Measurements from ENCODE around the gene PIGV. TPM values are rescaled to one million over a fixed set of nuclear protein-coding genes. Genes with fewer than 3 reads are reported as not detected.

PIGV gene
- total RNA-seq, 4 donors from 2014 or later = 11.8 to 15.2 (median 13.7) TPM

DNA sequence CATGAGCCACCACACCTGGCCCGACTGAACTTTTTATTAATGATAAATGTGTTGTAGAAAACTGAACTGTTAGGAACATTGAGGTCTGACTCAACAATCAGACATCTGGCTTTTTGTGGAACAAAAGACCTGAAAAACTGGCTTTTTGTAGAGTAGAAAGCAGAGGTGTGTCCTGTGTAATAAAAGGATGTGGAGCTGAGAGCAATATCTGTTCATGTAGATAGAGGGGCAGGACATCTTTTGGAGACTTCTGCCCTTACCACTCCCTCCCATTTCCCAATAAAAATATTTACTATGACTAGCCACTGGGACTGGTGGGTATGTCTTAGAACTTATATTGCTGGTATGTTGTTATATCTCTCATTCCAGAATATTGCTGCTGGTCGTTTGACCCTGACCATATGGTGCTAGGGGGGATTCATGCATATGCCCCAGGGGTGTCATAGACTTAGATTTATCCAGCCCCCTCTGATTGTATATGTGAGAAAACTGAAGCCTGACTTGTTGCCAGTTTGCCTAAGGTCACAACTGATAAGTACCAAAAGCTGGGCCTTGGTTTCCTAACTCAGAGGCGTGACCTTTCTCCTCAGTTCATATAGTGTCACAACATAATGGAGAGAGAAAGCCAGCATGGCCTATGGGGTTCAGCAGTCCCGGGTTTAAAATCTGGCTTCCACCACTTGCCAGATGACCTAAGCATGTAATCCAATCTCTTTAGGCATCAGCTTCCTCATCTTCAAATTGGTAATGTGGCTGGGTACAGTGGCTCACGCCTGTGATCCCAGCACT, 33.5 kb upstream of the PIGV start:
- TF ChIP-seq, protein P1, sequence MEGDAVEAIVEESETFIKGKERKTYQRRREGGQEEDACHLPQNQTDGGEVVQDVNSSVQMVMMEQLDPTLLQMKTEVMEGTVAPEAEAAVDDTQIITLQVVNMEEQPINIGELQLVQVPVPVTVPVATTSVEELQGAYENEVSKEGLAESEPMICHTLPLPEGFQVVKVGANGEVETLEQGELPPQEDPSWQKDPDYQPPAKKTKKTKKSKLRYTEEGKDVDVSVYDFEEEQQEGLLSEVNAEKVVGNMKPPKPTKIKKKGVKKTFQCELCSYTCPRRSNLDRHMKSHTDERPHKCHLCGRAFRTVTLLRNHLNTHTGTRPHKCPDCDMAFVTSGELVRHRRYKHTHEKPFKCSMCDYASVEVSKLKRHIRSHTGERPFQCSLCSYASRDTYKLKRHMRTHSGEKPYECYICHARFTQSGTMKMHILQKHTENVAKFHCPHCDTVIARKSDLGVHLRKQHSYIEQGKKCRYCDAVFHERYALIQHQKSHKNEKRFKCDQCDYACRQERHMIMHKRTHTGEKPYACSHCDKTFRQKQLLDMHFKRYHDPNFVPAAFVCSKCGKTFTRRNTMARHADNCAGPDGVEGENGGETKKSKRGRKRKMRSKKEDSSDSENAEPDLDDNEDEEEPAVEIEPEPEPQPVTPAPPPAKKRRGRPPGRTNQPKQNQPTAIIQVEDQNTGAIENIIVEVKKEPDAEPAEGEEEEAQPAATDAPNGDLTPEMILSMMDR (IDR thresholded peaks at IDR 0.05) = no peak
- no peak for TF ChIP-seq POLR2A (IDR thresholded peaks at IDR 0.05; ENCODE audit: low read depth)
- H3K9me3 ChIP-seq = no peaks in the 10 kb centered on the region
- no peaks in the 10 kb centered on the region for H3K27me3 ChIP-seq
- no peak for DNase-seq (ENCODE audit: extremely low spot score)
- intact Hi-C loops (cut with DNase I) = no loop called here
- no peak overlapping the region for H3K4me3 ChIP-seq
- WGBS = 80% methylated on average over 5 of the region's 5 CpGs
- H3K36me3 ChIP-seq = peaks cover 10 to 28% (median 25%) of the 10 kb centered on the region in 4 donors
- peaks cover 33 to 70% (median 46%) of the 10 kb centered on the region in 4 donors for H3K4me1 ChIP-seq
- H3K27ac ChIP-seq (replicated peaks in 1 of 4) = no peak overlapping the region

GRCh38 chr1:26758358-26758757, 29.4 kb upstream of the PIGV start:
- peaks cover 35 to 56% (median 44%) of the 10 kb centered on the region in 4 donors for H3K36me3 ChIP-seq
- H3K27ac ChIP-seq (replicated peaks in 1 of 4) = no peak overlapping the region
- no peaks in the 10 kb centered on the region for H3K9me3 ChIP-seq
- DNase-seq (ENCODE audit: extremely low spot score) = no peak
- peaks cover 6 to 36% (median 12%) of the 10 kb centered on the region in 4 donors for H3K4me1 ChIP-seq
- TF ChIP-seq, protein P1 (IDR thresholded peaks at IDR 0.05) = no peak
- TF ChIP-seq POLR2AphosphoS5 (IDR thresholded peaks at IDR 0.05) = no peak
- no peak for TF ChIP-seq EP300 (IDR thresholded peaks at IDR 0.05)
- no peak for TF ChIP-seq POLR2A (IDR thresholded peaks at IDR 0.05; ENCODE audit: low read depth)
- no peak overlapping the region for H3K4me3 ChIP-seq
- WGBS = 100% methylated on average over 3 of the region's 3 CpGs
- intact Hi-C loops (cut with DNase I) = no loop called here
- H3K27me3 ChIP-seq = no peaks in the 10 kb centered on the region

DNA sequence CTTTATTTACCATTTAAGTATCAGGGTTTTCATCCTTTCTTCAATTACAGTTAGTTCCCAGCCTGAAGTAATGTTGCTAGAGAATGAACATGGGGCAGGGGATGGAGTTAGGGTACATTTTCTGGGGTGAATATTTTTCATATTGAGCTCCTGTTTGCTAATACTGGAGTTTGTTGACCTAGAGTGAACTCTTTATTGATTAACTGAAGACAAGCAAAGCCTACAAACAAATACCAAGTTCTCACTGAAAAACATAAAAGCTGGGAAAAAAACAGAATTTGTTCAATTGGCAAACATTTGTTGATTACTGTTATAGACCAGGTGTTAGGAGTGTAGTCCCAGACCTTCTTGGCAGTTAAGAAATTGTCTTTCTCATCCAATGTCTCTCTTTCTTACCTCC, 28.2 kb upstream of the PIGV start:
- no peaks in the 10 kb centered on the region for H3K9me3 ChIP-seq
- no peak for TF ChIP-seq POLR2A (IDR thresholded peaks at IDR 0.05; ENCODE audit: low read depth)

GRCh38 chr1:26761217-26761616, 26.5 kb upstream of the PIGV start:
- peaks cover 61 to 82% (median 69%) of the 10 kb centered on the region in 4 donors for H3K36me3 ChIP-seq
- H3K4me1 ChIP-seq = peaks cover 0 to 13% (median 0%) of the 10 kb centered on the region in 4 donors
- no peak overlapping the region for H3K4me3 ChIP-seq
- H3K9me3 ChIP-seq = no peaks in the 10 kb centered on the region
- no peak overlapping the region for H3K27ac ChIP-seq (replicated peaks in 1 of 4)
- no peak for TF ChIP-seq POLR2A (IDR thresholded peaks at IDR 0.05; ENCODE audit: low read depth)
- no peak for TF ChIP-seq POLR2AphosphoS5 (IDR thresholded peaks at IDR 0.05)
- TF ChIP-seq, protein P1 (IDR thresholded peaks at IDR 0.05) = no peak
- TF ChIP-seq EP300 (IDR thresholded peaks at IDR 0.05) = no peak
- DNase-seq (ENCODE audit: extremely low spot score) = no peak
- 62% methylated on average over 3 of the region's 3 CpGs for WGBS
- no peaks in the 10 kb centered on the region for H3K27me3 ChIP-seq
- intact Hi-C loops (cut with DNase I) = no loop called here

More for the DNA sequence above, 28.2 kb upstream of the PIGV start:
- intact Hi-C loops (cut with DNase I) = no loop called here
- Histone ChIP-seq H3K27ac (replicated peaks in 1 of 4) (no peak overlapping the region), H3K4me1 (peaks cover 0 to 24% (median 2%) of the 10 kb centered on the region in 4 donors), H3K27me3 (no peaks in the 10 kb centered on the region), H3K4me3 (no peak overlapping the region), H3K36me3 (peaks cover 47 to 68% (median 56%) of the 10 kb centered on the region in 4 donors)
- no peak for DNase-seq (ENCODE audit: extremely low spot score)

GRCh38 chr1:26767714-26768113, 20.0 kb upstream of the PIGV start:
- no peak overlapping the region for H3K27ac ChIP-seq (replicated peaks in 1 of 4)
- DNase-seq (ENCODE audit: extremely low spot score) = no peak
- peaks cover 35 to 39% (median 38%) of the 10 kb centered on the region in 4 donors for H3K4me1 ChIP-seq
- WGBS = 87% methylated on average over 3 of the region's 4 CpGs
- H3K4me3 ChIP-seq = no peak overlapping the region
- TF ChIP-seq POLR2AphosphoS5 (IDR thresholded peaks at IDR 0.05) = no peak
- no peak for TF ChIP-seq POLR2A (IDR thresholded peaks at IDR 0.05; ENCODE audit: low read depth)
- no peak for TF ChIP-seq EP300 (IDR thresholded peaks at IDR 0.05)
- H3K27me3 ChIP-seq = no peaks in the 10 kb centered on the region
- H3K9me3 ChIP-seq = no peaks in the 10 kb centered on the region
- intact Hi-C loops (cut with DNase I) = no loop called here
- peaks cover 39 to 100% (median 93%) of the 10 kb centered on the region in 4 donors for H3K36me3 ChIP-seq

Measured in esophagus muscularis mucosa (tissue), 4 donors.